ENCODE data around the gene CCDC157.

The CCDC157 gene

DNA sequence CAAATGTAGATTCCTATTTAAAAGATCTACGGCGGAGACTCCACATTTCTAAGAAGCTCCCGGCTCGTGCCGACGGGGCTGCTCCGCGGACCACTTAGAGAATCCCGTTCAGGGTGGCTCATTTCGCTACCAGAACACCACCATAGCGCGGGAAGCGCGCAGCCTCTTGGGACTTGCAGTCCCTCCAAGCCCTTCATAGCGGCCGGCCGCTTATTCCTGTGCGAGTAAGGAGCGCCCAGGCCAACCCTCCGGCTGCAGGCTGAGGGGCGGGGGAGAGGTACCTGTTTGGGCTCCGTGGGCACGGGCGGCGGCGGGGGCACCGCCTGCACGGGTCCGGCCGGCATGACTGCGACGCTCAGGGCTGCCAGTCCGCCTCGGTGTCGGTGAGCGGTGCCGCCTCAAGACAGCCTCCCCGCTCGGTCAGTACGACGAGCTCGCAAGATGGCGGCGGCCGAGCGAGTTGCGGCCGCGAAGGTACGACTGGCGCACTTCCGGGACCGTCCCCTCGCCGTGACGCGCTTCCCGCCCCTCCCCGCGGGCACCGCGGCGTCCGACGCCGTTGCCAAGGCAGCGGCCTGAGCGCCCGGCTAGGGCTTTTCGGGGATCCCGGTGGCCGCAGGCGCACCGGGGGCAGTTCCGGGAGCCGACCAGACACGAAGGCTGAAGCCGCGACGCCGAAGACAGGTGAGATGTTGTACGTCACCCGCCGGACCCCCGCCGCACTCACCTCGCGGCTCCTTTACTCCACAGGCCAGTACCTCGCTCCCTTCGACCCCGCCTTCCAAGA is at the start of gene CCDC157, which contains the start of gene SF3A1:
TSS of gene CCDC157 (plus strand) at position 559 of the 787 bp plus-strand sequence. CDS start 8,994 bp downstream, outside the sequence.
TSS of gene SF3A1 (minus strand) at position 446 of the 787 bp plus-strand sequence. CDS start at position 344, 102 bp downstream.
- peak; percentile 93 for DNase-seq (ENCODE audit: low spot score)

DNA sequence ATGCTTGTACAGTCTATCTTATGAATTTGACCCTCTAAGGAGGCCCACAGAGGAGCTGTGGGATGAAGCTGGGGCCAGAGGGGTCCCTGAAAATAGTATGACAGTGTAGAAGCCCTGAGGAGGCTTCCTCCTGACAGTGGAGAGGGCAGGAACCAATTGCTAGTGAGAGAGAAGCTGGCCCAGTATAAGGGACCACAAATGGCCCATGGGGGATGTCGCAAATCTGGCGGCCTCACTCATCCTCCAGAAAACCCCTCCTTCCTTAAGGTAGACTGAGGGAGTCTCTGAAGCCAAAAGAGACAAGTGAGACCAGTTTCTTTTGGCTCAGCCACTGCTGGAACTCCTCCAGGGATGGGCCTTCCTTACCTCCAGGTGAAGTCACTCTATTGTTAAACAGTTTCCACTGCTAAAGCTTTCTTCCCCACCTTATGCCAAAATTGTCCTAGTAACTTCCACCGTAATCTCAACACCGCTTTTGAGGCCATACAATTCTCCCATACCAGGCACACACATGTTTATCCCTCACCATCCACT is 49.7 kb upstream of the CCDC157 start:
- DNase-seq (ENCODE audit: low spot score): no peak

DNA sequence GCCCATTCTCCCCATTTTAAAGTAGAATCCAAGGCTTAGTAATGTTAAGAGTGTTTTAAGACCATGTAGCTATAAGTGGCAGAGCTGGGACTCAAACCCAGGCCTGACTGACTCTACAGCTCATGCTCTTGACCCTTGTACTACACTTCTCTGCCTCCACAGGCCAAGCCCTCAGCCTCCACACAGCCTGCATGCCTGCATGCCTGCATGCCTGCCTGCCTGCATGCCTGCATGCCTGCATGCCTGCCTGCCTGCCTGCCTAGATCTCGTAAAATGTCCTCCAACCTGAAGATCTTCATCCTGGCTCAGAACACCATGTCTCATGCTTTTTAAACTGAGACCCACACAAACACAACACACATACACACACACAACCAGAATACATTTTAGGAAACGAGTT is 48.7 kb upstream of the CCDC157 start:
- DNase-seq (ENCODE audit: low spot score): no peak

DNA sequence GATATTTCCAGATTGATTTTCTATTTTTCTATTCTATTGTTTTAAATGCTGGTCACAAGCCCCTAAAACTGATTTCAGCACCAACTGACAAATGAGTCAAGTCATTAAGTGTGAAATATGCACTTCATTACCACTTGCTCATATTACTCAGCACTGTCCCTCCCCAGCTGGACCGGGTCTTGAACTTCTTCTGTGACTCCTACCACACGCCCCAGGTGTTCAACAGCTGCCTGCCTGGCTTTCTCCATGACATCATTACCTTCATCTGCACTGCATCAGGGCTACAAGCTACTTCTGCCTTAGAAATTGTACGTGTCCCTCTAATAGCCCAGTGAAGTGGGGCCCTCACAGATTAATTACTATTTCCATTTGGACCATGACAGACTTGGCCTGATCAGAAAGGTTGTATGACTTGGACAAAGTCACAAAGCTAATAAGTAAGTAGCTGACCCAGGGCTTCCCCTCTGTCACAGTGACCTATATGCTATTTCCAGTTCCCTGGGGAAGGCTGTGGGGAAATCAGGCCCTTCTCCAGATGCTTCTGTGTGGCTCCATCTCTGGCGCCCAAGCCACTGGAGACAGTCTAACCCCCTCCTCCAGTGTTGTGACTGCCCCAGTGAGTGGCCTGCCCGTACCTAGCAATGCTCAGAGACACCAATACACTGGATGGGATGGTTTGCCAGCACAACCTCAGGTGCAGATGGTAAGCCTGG is 48.1 kb upstream of the CCDC157 start:
- no peak for DNase-seq (ENCODE audit: low spot score)

DNA sequence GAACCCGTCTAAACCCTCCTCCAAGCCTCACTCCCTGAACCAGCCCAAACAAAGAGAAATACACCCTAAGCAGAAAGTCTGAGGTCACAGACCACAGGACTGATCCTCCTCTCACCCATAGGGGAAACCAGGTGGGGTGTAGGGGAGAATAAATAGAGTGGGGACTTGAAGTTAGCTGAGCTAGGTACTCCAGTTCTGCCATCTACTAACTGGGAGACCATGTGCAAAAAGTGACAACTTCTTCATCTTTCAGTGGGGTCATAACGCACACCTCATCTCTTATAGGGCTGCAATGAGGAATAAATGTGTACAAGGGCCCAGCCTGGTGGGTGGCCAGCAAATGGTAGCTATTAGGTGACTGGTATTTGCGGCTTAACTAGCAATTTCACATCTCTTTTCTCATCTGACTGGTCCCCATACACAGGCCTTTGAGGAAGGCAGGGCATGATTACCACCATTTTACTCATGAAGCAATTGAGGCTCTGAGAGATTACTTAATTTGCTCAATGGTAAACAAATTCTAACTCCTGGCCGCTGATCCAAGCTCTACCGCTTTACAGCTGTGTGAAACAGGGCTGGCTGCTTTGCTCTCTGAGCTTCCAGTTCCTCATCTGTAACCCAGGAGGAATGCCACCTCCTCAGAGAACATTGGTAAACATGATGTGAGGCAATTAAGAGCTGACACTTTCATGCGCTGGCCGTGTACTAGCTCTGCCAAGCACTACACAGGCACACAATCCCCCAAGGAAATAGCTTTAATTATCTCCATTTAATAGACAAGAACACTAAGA is 46.7 kb upstream of the CCDC157 start:
- DNase-seq (ENCODE audit: low spot score): no peak

DNA sequence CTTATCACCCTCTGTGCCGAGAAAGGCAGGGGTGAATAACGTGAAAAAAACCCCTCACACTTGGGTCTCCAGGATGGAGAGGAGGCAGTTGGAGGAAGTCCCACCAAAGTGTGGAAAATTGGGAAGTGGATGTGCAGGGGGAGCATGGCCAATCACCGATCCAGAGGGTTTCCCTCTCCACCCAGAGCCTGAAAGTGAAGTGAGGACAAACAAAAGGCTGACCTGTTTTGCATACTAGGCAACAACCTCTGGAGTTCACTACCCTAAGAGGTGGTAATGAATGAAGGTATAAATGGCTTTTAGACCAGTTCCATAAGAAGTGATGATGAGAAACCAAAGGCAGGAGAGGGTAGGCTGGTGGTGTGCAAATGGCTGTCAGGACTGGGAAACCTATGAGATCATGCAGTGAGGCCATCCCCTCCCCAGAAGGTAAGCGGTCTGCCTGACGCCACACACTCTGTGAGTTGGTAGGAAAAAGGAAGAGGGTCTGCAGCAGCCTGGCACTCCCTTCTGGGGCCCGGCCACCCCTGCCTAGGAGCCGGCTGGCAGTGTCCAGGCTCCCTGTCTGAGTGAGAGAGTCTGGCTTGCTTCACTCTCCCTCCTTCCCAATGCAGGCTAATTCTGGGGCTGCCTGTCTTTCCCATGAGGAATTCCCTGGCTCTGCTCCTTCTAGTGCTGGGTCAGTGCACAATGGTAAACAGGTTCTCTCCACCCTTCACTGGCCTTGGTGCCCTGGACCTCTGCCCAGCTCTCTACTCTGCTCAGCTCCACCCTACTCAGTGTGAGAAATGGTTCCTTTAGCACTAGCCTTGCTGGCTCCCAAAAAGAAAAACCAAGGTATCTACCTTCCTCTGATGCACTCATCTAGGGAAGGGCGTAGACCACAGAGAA is 45.7 kb upstream of the CCDC157 start:
- no peak for DNase-seq (ENCODE audit: low spot score)

DNA sequence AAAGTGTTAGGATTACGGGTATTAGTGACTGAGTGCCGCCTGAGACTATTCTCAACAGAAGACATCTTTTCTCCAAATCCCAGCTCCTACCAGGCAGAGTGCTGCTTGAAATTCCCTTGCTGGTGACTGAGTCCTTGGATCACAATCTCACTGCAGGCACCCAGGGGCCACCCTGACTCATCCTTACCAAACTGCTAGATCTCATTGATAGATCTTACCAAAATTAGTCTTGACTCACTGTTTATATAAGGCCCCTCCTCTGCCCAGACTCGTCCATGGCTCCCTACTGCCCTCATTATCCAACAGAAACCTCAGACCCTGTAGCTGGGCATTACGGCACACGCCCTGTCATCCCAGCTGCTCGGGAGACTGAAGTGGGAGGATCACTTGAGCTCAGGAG is 44.8 kb upstream of the CCDC157 start:
- no peak for DNase-seq (ENCODE audit: low spot score)

DNA sequence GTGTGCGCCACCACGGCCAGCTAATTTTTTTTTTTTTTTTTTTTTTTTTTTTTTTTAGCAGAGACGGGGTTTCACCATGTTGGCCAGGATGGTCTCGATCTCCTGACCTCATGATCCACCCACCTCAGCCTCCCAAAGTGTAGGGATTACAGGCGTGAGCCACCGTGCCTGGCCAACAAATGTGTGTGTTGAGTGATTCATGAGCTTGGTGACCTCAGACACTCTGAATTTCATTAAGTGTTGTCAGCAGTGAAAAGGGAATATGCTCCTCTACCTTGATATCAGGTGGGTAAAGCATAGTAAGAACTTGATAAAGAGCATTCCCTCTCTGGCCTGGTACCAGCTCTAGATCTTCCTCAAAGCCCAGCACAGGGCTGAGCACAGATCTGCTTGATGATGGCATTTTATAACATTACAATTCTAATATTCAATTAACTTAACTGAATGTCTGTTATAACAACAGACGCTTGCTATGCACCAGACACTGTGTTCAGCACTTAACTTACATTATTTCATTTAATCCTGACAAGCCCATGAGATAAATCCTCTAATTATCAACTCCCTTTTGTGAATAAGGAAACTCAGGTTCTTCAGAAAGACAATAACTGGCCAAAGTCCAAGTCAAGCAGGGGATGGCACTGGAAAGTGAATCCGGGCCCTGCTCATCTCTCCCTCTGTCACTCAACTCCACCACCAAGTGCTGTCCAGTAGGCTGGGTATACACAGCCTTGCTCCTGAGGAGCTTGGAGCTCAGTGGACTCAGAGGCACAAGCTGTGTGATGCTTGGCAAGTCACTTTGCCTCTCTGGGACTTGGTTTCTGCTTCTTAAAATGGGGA is 43.1 kb upstream of the CCDC157 start:
- DNase-seq (ENCODE audit: low spot score): no peak

DNA sequence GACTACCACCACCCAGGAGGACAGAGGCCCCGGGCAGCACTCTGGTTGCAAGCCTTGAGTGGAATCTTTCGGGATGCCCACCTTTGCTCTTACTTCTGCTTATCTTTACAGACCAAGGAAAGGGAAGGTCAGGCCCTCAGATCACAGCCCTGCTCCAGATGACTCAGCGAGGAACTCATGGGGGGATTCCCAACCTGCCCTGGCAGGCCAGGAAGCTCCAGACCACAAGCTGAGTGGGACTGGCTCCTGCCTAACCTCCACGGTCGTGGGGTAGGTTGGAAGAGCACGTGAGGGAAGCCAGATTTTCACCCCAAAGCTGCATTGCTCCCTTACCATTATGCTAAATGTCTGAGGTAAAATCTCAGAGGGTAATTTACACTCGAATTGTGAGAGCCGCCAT is 41.9 kb upstream of the CCDC157 start:
- DNase-seq (ENCODE audit: low spot score): peak; percentile 64

DNA sequence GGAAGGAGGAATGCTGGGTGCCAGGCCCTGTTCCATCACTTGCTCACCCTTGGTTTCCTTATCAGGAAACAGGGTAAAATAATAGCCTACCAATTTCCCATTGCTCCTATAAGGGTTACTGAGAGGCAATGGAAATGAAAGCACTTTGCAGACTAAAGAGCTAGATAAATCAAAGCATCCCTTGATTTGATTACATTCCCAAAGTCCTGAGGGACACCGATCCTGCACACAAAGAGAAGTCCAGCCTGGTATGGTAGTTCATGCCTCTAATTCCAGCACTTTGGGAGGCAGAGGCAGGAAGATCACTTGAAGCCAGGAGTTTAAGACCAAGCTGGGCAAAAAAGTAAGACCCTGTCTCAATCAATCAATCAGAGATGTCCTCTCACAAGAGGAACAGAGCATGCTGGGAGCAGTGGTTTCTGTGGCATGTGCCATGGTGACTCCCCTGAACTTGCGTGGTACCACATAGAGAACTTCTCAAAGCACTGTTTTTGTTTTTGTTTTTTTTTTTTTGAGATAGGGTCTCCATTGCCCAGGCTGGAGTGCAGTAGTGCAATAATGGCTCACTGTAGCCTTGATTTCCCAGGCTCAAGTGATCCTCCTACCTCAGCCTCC is 40.7 kb upstream of the CCDC157 start:
- no peak for DNase-seq (ENCODE audit: low spot score)

DNA sequence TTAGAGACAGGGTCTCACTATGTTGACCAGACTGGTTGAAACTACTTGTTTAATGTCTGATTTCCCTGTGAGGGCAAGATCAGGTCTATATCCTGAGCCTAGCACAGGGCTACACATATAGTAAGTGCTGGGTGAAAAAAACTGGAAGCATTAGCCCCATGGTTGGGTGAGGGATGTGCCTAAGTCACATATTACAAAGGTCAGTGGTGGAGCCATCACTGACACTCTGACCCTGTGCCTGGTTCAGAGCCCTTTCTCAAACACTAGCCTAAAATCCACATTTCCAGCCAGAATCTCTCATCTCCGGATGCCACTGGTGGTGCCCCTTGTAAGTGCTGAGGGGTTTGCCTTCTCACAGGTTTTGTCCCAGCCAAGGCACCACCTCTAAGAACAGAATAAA is 39.0 kb upstream of the CCDC157 start:
- DNase-seq (ENCODE audit: low spot score): no peak

DNA sequence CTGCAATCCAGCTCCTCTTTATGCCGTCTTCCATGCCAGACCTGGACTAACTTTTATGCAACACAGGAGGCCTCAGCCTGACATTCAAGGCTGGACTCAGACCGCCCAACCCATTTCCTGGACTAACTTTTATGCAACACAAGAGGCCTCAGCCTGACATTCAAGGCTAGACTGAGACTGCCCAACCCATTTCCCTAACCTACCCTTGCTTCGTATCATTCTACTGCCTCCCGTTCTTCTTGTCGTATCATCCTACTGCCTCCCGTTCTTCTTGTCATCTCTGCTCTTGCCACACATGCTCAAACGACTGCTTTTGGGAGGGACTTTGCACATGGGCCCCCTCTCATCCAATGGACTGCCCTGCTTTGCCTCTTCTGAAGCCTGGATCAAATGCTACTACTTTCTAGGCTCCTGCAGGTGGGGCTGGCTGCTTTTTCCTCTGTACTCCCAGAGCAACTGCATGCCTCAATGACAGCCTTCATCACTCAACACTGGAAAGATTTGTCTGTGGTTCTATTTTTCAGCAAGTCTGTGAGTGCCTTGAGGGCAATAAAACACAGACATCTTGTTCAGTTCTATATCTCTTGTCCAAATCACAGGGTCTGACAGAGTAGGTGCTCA is 37.9 kb upstream of the CCDC157 start:
- DNase-seq (ENCODE audit: low spot score): no peak

DNA sequence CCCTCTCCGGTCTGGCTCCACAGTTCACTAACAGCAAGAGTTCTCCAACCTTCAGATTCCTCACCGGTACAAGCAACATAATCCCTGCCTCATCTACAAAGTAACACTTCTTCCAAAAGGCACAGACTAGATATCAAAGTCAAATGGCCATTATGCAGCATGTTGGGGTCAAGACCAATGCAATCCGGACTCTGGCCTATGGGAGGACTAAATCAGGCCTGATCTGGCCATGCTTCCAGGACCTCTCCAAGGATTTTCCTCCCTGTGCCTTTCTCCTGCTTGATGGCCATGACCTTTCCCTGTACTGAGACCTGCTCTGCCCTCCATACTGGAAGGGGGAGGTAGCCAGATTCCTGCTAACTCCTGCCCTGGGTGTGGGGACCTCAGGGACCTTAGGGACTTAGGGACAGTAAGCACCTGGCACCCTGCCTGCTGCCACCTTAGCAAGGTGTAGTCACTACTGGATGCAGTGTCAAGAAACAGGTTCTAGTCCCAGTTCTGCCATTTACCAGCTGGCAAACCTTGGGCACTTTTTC is 36.7 kb upstream of the CCDC157 start:
- DNase-seq (ENCODE audit: low spot score): no peak

DNA sequence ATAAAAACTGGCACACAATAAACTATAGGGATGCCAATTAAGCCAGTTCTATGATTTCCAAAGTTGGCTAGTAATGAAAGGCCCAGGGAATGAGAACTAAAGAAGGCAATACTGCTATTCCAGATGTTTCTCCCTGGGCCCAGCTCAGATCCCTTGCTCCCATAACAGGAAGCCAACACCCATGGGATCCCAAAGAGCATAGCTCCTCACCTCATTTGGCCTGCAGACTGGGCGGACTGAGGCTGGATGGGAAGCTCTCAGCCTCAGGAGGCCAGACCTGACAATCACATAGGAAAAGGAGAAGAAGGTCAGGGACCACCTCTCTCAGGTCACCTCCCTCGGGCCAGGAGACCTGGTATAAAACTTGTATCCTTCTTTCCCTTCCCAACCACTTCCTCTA is 35.3 kb upstream of the CCDC157 start:
- no peak for DNase-seq (ENCODE audit: low spot score)

DNA sequence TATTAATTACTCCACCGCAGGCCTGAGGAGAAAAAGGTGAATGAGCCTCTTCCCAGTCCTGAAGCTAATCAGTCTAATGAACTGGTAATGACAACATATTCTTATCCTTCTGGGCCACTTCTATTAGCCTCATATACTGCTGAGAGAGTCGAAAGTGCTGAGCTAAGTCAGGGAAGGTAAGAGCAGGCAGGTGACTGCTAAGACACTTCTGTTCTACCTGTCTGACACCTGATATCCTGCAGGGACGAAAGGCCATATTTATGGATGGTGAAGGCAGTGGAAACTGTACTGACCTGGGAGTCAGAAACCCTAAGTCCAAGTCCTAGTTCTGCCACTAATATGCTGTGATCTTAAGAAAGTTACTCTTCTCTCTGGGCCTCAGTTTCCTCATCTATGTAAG is 33.6 kb upstream of the CCDC157 start:
- no peak for DNase-seq (ENCODE audit: low spot score)

DNA sequence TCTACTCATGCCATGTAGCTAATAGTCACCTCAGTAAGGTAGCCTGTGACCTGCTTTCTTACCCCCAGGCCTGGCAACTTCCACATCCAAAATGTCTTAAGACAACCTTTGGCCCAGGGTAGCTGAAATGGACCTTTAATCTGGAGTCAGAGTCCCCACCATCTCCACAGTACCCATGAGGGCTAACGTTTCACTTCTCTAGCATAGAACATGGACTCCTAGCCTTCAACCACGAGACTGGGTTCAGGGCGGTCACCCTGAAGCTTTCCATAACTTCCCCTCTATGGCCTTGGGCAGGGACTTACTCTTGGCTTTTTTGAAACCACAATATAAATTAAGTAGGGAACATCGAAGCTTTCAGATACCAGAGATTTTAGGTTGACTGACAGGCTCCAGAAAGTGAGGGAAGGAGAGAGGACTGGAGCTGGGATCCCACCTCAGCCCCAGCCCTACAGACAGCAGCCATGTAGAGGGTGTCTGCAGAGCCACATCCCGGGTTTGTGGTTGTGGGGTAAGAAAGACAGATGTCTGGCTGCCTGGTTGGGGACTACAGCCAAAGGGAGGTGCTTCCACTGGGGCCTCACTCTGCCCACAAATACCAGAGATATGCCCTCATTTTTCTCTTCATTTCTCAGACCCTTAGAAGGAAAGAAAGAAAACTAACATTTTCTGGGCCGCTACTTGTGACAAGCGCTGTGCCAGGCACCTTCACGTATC is 32.6 kb upstream of the CCDC157 start:
- DNase-seq (ENCODE audit: low spot score): peak; percentile 41

DNA sequence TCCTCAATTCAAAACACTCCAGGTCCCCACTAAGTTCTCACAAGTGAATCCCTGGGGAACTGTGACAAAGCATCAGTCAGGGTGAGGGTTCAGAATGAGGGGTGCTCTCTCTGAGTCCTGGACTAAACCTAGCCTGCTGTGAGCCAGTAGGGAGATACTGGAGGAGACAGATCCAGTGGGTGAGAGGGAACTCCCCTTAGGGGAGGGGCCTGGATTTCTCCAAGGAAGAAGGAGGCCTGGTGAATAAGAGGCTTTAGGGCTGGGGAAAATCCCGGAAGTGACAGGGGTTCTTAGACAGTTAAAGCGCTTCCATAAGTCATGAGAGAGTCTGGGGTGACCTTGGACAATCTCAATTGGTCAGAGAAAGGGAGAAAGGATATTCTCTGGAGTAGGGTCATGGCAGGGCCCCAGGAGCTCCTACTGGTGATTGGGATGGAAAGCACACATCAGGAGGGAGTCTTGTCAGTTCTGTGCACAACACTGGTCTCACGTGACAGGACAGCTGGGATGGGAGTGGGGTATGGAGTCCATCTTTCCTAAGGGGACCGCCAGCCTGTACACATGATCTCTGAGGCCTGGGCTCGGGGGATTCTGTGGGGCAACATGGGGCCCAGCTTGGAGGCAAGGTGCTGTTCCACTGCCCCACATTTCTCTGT is 31.6 kb upstream of the CCDC157 start:
- DNase-seq (ENCODE audit: low spot score): no peak

DNA sequence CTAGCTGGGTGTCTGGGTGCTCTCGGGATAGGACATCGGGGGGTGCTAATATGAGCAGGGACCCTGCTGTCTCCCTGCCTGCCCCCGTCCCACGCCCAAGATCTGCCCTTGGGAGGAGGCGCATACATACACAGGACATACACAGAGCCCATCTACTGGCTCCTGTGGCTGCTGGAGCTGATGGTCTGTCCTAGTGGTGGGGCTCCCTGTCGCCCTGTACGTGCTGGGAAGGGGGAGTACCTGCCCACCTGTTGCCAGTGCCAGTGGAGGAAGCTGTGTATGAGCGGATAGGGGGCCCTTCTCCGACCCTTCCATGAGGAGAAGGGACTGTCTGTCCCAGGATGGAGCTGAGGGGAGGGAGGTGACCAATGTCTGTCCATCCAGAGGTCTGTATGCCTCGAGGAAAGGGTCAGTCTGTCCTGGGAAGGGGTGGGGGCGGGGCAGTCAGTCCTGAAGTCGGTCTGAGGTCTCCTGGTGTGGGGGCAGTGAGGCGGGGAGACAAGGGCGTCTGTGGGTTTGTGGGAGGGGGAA is 31.0 kb upstream of the CCDC157 start:
- DNase-seq (ENCODE audit: low spot score): no peak
